CD4-positive, alpha-beta T cell treated with Interleukin-21 for 1 hour (primary cell): ENCODE measurements around the gene SLC15A4.
A peak's percentile ranks its signal among the peaks of the same experiment; 100 is the strongest.
"Not testable (repeated sequence)": the region's sequence is repeated elsewhere in the genome, so short reads cannot be mapped to it uniquely, and the experiment has no call there.

Experiments used
- DNase-seq: peaks from one replicate; pipeline ENCODE4 v3.0.0-alpha.2; 2020

The SLC15A4 gene

DNA sequence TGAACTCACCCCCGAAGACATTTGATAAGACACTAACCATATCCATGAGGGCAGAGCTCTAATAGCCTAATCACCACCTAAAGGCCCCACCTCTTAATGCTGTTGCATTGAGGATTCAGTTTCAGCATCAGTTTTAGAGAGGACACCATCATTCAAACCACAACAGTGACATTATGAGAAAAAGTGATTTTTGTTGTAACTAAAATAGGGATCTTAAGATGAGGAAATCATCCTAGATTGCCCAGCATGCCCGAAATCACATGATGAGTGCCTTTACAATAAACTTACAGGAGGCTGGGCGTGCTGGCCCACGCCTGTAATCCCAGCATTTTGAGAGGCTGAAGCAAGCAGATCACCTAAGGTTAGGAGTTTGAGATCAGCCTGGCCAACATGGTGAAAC is 19.8 kb upstream of the SLC15A4 start:
- DNase-seq = no peak

DNA sequence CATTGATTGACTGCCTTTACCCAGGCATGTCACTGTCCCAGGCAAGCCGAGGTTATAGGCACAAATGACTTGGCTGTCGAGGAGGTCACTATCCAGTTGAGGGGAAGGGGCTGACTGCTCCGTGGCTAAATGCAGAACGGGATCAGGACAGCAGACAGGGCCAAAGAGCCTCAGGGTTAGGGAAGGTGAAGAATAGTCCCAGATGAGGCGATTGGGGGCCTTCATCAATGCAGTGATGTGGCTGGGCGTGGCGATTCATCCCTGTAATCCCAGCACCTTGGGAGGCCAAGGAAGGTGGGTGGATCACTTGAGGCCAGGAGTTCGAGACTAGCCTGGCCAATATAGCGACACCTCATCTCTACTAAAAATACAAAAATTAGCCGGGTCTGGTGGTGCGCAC is 18.8 kb upstream of the SLC15A4 start:
- no peak for DNase-seq

DNA sequence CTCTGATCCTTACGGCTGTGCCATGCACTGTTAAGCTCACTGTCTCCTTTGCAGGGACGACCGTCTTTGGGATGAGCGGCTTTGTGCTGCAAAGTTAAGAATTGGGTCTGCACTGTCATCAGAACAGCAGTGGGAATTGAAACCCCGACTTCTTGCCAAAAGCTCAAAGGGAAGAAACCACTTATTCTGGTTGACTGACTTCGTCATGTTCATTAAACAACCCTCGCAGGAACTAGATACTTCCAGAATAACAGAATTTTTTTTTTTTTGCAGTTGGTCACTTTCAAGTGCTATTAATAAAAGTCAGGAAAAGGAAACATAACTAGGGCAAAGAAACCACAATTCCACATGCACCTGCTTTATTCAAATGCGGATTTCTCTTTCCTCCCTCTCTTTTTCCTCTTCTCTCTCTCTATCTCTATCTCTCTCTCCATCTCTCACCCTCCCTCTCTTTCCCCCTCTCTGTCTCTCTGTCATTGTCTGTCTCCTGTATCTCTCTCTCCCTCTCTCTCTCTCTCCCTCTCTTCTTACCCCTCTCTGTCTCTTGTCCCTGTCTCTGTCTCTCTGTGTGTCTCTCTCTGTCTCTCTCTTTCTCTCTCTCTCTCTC is 17.2 kb upstream of the SLC15A4 start:
- no peak for DNase-seq

DNA sequence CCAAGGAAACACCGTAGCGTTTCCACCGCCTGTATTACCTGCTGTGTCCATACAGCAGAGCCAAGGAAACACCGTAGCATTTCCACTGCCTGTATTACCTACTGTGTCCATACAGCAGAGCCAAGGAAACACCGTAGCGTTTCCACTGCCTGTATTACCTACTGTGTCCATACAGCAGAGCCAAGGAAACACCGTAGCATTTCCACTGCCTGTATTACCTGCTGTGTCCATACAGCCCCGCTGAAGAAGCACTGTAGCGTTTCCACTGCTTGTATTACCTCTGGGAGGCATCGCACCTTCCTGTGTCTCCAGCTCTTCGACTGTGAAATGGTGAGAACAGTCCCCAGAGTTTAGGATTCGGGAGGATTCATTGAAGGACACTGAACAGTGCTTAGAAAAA is 16.1 kb upstream of the SLC15A4 start:
- not testable (repeated sequence) for DNase-seq

DNA sequence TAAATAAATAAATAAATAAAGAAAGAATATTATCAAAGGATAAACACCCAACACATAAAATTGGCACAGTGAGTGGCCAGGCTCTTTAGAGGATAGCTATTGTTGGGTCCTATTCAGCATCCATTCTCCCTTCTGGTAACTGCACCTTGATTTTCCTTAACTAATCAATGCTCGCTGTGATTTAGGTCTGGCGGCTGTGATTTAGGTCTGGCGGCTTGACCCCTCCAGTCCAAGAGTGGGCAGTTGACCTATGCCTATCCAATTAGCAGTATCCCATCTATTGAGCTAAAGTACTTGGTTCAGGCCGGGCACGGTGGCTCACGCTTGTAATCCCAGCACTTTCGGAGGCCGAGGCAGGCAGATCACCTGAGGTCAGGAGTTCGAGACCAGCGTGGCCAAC is 9.7 kb upstream of the SLC15A4 start:
- DNase-seq = no peak

DNA sequence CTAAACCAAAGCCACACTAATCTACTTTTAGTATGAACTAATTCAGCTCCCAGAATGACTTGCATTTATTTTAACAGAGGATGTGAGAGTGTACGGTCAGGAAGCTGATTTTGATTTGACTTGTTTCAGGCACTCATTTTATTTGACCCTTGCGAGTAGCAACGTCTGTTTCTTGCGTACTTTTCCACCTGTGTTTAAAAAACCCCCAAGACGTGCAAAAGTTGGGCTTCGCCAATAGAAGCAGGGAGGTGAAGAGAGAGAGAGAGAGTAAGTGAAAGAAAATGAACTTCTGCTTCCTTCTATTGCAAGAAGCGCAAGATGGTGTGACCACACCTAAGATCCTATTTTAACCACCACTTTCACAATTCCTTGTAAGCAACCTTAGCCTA is 6.7 kb upstream of the SLC15A4 start:
- DNase-seq = no peak

DNA sequence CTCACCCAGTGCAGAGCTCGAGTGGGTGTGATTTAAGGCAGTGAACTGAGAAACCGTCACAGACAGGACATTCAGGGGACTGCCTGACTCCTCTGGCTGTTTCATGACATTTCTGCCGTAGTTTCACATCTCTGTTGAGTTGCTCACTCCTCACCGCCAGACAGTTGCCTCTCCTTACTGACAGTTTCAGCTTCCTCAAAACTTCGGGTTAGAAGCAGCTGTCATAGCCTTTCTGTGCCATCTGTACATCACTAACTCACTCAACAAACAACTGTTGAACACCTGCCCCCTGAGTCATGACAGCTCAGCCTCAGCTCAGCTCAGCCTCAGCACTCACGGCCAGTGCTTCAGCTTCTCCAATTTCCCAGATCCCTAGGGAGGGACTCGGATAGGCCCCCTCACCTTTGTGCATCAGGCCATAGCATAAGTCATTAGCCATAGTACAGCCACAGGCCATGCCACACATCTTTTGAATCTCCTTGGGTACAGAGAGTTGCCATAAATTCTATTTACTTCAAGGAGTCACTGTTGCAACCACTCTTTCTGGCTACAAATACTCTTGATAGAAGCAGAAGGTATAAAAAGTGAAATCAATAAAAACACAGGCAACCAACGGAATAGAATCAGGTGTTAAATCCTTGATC is 6.2 kb upstream of the SLC15A4 start:
- peak; percentile 36 for DNase-seq

DNA sequence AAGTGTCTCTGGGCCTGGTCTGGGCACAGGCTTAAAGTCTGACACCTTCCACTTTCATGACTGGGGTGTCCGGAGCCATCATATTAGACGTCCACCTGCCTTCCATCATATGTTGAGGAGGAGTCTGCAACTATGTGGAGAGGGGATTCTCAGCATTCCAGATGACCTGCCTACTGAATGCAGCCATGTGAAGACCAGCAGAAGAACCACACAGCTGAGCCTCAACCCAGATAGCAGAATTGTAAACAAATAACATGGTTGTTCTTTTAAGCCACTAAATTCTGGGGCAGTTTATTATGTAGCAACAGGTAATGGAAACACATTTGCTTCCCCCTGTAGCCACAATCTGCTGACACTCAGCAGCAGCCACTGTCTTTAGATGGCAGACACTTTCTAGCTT is 4.0 kb upstream of the SLC15A4 start:
- DNase-seq = no peak

DNA sequence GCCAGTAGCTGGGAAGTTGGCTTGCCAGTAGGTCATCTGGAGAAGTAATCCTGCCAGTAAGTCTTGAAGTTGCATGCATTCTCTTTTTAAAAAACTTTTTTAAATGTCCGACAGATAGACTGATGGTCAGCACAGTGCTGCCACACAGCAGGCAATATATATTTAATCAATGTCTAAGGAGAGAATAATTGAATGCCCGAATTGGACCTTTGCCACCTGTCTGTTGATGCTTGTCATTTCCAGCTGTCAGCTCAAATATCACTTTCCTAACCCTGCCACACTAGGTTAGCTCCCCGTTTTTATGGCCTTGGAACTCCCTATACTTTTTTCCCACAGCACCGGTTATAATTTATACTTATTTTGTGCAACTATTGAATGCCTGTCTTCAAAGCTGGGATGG is 2.1 kb upstream of the SLC15A4 start:
- DNase-seq = no peak

DNA sequence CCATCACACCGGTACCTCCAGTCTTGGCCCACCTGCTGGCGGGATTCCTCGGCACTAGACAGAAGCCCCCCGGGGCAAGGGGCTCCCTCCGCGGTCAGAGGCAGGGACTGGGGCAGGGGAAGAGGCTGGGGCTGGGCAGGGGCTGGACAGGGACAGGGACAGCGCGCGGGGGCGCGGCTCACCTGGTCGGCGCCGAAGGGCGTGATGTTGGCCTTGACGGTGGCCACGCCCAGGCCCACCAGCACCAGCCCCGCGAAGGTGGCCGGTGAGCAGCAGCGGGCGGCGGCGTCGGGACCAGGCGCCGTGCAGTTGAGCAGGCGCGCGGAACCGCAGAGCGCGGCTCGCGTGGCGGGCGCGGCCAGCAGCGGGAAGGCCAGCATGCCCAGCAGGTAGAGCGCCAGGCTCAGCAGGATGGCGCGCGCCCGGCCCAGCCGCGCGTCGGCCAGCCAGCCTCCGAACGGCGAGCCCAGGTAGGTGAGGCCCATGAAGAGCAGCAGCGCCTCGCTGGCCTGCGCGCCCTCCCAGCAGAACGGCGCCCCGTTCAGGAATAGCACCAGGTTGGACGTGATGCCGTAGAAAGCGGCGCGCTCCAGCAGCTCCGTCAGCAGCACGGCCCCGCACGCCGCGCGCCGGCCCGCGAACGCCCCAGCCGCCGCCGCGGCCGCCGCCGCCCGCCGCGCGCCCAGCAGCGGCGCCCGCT is 392 bp downstream of the SLC15A4 start:
- no peak for DNase-seq

DNA sequence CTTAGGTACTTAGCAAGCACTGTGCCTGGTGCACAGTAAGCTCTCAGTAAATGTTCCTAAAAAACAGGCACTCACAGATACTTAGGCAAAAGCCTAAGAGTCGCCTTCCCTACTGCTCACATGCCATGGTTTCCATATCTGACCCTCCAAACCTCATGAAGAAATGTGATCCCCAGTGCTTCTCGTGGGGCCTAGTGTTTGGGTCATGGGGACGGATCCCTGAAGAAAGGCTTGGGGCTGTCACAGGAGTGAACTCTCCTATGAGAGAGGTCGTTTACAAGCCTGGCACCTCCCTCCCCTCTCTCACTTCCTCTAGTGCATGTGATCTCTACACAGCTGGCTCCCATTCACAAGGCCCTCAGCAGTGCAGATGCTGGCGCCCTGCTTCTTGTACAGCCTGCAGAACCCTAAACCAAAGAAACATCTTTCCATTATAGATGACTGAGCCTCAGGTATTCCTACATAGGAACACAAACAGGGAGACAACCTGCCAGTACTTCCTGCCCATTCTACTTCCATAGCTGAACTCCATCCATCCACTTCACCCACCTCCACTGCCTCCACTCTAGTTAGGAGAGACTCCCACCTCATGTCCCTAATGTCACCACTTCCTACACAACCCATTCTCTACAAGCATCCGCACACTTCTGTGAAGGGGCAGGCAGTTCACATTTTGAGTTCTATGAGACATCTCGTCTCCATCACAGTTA is 2.9 kb downstream of the SLC15A4 start:
- no peak for DNase-seq

DNA sequence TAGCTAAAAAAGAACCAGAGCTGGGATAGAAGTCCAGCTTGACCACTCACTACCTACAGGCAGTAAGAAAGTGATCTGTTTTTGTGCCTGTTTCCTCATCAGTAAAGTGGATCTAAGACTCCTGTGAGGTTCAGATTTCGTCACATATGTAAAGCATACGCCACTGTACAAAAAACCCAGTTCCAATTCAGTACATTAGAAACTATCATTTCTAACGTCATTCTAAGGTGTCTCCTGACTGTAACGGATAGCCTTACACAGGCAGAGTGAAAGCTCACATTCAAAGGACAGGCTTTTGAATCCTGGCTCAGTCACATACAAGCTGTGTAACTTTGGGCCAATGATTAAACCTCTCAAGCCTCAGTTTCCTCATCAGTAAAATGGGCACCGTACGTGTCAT is 3.5 kb downstream of the SLC15A4 start:
- DNase-seq = no peak

DNA sequence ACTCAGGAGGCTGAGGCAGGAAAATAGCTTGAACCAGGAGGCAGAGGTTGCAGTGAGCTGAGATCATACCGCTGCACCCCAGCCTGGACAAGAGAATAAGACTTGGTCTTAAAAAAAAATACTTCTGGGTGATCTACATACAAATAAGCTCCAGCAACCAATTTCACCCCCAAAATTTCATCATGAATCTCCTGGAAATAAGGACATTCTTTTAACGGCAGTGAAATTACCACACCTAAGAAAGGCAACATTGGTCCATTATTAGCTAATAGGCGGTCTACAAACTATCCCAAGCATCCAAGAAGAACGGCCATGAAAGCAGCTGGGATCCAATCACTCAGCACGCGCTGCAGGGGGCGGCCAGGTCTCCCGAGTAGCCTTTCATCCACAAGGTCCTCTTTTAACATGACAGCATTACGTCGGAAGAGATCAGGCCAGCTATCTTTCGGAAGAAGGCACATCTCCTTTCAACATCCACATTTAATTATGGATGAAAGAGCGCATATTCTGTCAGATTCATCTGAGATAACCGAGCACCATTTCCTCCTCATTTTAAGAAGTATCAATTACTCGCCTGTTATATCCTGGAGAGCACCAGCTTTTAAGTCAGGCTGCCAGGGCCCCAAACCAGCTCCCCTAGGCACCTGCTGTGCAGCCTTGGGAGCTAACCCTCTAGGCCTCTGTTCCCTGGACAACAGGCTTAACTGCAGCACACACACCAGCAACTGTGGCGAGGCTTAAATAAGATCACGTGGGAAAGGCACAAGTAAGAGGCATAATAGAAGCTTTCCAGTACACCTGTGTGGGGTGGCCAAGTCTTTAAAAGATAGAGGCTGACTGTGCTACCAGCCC is 4.2 kb downstream of the SLC15A4 start:
- DNase-seq = no peak

DNA sequence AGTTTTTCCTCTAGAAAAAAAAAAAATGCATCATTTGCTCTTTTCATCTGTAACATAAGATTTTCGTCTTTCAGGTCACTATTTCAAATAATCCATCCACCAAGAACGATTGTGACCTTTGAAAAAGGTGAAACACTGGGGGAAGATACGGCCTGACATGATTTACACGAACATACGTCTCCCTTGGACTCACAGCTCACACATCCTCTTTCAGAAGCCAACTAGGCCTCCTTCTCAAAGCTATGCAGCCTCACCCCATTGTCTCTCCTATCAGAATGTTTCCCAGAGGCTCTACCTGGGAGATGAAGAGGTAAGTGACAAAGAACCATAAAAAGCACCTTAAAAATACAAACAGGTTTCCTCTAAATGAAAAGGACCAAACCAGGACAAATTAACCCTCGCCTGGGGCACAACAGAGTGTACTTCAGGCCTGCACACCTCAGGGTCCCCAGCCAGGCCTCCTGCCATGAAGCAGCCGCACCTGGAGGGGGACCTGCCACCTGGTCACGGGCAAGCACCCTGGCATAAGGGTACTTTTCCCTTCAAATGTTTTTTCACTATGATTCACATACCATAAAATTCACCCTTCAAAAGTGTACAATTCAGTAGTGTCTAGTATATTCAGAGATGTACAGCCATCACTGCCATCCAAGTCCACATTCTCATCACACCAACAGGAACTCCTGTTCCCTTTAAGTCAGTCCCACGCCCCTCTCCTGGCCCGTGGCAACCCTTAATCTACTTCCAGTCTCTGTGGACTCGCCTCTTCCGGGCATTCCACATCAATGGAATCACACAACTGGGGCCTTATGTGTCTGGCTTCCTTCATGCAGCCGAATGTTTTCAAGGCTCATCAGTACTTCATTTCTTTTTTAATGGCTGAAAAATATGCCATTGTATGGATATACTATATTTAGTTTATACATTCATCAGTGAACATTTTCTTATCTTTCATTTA is 5.4 kb downstream of the SLC15A4 start:
- DNase-seq = no peak

DNA sequence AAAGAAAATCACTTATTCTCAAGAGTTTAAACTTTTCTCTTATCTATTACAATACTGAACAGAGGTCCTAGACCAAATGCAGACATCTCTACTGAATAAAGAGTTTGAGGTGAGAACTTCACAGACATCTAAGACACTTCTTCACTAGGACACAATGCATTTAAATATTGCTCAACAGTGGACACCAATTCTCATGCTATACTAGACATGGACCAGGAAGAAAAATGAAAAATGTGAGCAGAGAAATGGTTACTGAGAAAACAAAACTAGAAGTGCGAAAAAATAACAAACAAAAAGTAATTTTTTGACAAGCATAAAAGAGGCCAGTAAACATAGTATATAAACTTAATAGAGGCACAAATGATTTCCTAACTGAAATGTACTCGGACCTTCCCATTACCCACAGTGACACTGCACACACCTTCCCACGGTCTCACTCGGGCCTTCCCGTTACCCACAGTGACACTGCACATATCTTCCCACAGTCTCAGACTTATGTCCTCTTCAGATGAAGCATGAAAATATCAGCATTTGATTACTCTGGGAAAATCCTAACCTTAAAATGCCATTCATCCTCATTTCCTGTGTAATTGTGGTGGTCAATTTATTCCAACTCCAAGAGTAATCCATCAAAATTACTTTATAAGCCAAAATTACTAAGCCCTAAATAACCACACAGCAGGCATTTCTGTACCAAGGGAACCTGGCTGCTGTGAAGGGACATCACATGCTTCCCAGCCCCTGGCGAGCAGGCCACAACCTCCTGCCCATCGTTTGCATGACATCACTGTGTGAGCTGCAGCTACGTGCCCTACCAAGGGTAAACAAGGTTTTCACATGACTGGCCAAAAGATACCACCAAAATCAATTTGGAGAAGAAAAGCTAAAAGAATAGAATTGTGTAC is 6.4 kb downstream of the SLC15A4 start:
- DNase-seq = peak; percentile 33

DNA sequence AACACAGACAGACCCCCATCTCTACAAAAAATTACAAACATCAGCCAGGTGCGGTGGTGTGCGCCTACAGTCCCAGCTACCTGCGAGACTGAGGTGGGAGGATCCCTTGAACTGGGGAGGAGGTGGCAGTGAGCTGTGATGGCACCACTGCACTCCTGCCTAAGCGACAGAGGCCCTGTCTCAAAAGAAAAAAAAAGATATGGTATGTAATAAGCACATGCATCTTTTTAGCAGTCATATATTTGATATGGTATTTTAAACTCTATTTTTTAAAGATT is 7.2 kb downstream of the SLC15A4 start:
- DNase-seq = no peak

DNA sequence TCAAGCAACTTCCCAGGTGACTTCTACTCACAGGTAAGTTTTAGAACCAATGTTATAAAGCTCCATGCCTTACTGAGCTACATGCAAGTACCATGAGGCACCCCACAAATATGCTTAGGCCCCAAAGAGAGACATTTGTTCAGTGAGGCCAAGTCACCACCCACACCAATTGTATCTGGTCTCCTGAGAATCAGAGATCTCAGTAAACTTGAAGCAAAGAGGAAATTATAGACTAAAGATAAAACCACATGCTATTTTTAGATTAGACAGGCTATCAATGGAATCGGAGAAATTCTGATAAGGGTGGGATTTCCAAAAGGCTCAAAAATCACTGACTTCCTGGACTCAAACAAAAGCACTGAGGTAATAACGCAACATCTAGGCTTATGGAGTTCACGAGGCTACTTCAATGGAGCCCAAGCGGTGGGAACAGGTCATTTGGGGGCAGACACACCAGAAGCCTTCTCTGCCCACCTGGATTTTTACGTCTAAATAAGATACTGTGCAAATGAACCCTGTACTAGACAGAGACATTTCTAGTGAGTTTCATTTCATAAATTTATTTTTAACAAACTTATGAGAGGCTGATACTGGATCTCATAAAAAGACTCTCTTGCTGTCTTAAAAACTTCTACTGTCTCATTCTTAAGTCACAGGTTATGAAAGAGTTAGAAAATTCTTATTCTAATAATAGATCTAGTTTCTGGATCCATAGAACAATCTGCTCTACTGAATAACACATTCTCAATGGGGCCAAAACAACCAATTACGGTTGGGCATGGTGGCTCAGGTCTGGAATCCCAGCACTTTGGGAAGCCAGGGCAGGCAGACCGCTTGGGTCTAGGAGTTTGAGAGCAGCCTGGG is 7.7 kb downstream of the SLC15A4 start:
- no peak for DNase-seq

DNA sequence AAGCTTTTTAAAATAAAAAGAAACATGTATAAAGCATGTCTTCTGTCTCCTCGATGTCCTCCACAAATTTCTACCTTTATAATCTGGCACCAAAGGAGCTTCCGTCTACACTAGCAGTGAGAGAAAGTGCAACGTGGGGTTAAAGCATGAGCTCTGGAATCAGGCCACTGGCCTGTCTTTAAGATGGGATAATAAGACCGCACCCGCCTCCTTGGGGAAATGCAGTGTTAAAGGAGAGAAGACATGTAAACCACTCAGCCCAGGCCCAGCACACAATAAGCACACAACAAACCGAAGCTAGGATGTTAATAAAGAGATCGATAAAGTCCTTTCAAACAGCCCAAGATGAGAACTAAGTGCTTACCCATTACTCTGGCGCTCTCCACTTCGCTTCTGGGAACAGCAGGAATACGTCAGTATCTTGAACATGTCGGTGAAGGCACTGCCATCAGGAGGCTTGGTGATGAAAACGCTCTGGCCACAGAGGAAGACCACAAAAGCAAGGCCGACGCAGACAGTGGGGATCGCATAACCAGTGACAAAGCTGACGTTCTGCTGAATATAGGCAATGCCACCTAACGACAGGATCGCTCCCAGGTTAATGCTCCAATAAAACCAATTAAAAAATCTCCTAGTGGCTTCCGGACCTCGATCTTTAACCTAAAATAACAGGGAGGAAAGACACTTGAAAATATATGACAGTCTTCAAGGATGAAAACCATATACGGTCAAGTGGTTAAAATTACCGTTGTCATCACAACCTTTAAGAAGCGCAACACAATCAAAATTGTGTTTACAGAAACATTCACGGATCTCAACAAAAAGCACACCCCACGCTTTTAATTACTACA is 9.1 kb downstream of the SLC15A4 start:
- no peak for DNase-seq

DNA sequence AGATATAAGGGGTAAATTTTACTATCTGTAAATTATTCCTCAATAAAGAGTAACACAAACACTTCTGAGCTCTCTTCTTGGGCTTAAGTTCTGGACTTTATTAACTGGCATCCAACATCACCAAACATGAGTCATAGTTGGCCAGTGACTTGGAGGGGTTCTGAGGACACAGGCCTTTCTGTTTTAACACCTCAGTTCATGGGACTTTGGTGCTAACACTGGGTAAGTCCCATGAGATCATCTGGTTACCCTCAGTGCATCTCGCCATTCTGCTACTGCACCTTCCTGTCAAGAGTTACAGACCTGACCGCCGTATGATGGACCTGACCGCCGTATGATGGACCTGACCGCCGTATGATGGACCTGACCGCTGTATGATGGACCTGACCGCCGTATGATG is 9.9 kb downstream of the SLC15A4 start:
- no peak for DNase-seq
